DND-41 (cell line): ENCODE data around the gene ZNF48.

ENCODE experiments used
- EZH2 ChIP-seq: IDR thresholded peaks from 3 replicates; pipeline ENCODE4 v1.6.1; 2012; ENCODE audit warnings: borderline replicate concordance, low read depth, mild to moderate bottlenecking, moderate library complexity, low read length, inconsistent platforms; ENCODE audit not compliant: severe bottlenecking
- TF ChIP-seq, protein P1 (sequence below): IDR thresholded peaks from 2 replicates; pipeline ENCODE4 v1.5.1; 2012; ENCODE audit warnings: borderline replicate concordance, low read length, moderate library complexity, mild to moderate bottlenecking; ENCODE audit not compliant: poor library complexity, severe bottlenecking; ENCODE audit errors: extremely low read depth

DNA sequence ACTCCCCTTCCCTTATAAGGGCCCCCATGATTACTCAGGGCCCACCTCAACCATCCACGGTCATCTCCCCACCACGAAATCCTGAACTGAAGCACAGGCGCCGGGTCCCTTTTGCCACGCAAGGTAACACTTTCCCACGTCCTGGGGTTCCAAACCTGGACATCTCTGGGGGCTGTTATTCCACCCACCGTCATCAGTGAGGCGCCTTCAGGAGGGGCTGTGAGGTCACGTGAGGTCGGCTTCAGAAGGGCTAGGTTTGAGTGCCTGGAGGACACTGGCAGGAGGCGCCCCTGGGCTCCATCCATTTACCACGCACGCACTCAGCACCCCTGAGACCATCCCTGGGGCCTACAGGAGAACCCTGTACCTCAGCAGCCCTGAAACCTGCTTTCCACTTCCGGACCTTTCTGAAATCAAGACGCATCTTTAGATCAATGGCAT is 44.2 kb upstream of the ZNF48 start:
- TF ChIP-seq, protein P1, sequence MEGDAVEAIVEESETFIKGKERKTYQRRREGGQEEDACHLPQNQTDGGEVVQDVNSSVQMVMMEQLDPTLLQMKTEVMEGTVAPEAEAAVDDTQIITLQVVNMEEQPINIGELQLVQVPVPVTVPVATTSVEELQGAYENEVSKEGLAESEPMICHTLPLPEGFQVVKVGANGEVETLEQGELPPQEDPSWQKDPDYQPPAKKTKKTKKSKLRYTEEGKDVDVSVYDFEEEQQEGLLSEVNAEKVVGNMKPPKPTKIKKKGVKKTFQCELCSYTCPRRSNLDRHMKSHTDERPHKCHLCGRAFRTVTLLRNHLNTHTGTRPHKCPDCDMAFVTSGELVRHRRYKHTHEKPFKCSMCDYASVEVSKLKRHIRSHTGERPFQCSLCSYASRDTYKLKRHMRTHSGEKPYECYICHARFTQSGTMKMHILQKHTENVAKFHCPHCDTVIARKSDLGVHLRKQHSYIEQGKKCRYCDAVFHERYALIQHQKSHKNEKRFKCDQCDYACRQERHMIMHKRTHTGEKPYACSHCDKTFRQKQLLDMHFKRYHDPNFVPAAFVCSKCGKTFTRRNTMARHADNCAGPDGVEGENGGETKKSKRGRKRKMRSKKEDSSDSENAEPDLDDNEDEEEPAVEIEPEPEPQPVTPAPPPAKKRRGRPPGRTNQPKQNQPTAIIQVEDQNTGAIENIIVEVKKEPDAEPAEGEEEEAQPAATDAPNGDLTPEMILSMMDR: no peak
- no peak for TF ChIP-seq EZH2
